Esophagus squamous epithelium (tissue), 5 donors: ENCODE results near the gene TOMM20. TPM values are rescaled to one million over a fixed set of nuclear protein-coding genes. Genes with fewer than 3 reads are reported as not detected.
"Not testable (repeated sequence)": the region's sequence is repeated elsewhere in the genome, so short reads cannot be mapped to it uniquely, and the experiment has no call there.

Experiments used
- DNase-seq: peaks from one replicate; lab custom pipeline; 2025; lab: John Stamatoyannopoulos, UW
- H3K27ac ChIP-seq, 4 donors: fragments of 200-600 bp; sonication (generic); one replicate each; pipeline ENCODE4 v1.5.1; 2016 to 2019; ENCODE audit warnings: mild to moderate bottlenecking in 1 of 4
- H3K27me3 ChIP-seq, 4 donors: fragments of 200-600 bp; sonication (generic); 1 replicate in 3 of 4; 2 replicates in 1 of 4; pipeline versions ENCODE4 v1.5.1 to v1.6.0; 2017 to 2021; ENCODE audit warnings: antibody characterized with exemption in 1 of 4
- H3K36me3 ChIP-seq, 3 donors: fragments of 200-600 bp; sonication (generic); one replicate each; pipeline ENCODE4 v1.5.1; 2016 to 2019
- H3K4me1 ChIP-seq, 3 donors: fragments of 200-600 bp; sonication (generic); one replicate each; pipeline ENCODE4 v1.5.1; 2017 to 2019
- H3K4me3 ChIP-seq, 4 donors: fragments of 200-600 bp; sonication (generic); 1 replicate in 3 of 4; 2 replicates in 1 of 4; pipeline ENCODE4 v1.5.1; 2016 to 2019; ENCODE audit warnings: mild to moderate bottlenecking in 2 of 4, moderate library complexity in 1 of 4
- H3K9me3 ChIP-seq, 3 donors: fragments of 200-600 bp; sonication (generic); one replicate each; pipeline ENCODE4 v1.5.1; 2016 to 2019
- POLR2A ChIP-seq, 4 donors: fragments of 450-650 bp; IDR thresholded peaks; one replicate each; pipeline ENCODE4 v1.6.1; 2017; ENCODE audit warnings: antibody characterized with exemption in 4 of 4, mild to moderate bottlenecking in 4 of 4, moderate library complexity in 3 of 4
- WGBS, 2 donors: methylation state at CpG; one replicate each; pipeline ENCODE4 v1.1.5; 2018; 5-methylcytosine and 5-hydroxymethylcytosine counted together
- intact Hi-C: fragments of 100-400 bp; cut with DNase I; formaldehyde crosslinking; loops from one replicate; pipeline ENCODE4 v1.15.0; 2022
- total RNA-seq, 4 donors: library from RNA; depleted of rRNA; stranded (reverse); fragments of >200 nt; gene quantifications; one replicate each; pipeline ENCODE4 v1.1.0, GENCODE V29; 2016
- TF ChIP-seq, protein P1 (sequence below), 6 experiments: fragments of 450-650 bp in 4 of 6; fragments of 200-600 bp in 2 of 6; sonication (generic) in 2 of 6; IDR thresholded peaks; one replicate each; pipeline ENCODE4 v1.5.1; 2016 to 2019; ENCODE audit warnings: antibody characterized with exemption in 6 of 6, mild to moderate bottlenecking in 4 of 6, moderate library complexity in 4 of 6
- donor health status: DM: yes; HTN: yes; CAD: no.

The TOMM20 gene
- total RNA-seq, 4 donors from 2014 or later, result 36.4 to 117 (median 84.1) TPM

DNA sequence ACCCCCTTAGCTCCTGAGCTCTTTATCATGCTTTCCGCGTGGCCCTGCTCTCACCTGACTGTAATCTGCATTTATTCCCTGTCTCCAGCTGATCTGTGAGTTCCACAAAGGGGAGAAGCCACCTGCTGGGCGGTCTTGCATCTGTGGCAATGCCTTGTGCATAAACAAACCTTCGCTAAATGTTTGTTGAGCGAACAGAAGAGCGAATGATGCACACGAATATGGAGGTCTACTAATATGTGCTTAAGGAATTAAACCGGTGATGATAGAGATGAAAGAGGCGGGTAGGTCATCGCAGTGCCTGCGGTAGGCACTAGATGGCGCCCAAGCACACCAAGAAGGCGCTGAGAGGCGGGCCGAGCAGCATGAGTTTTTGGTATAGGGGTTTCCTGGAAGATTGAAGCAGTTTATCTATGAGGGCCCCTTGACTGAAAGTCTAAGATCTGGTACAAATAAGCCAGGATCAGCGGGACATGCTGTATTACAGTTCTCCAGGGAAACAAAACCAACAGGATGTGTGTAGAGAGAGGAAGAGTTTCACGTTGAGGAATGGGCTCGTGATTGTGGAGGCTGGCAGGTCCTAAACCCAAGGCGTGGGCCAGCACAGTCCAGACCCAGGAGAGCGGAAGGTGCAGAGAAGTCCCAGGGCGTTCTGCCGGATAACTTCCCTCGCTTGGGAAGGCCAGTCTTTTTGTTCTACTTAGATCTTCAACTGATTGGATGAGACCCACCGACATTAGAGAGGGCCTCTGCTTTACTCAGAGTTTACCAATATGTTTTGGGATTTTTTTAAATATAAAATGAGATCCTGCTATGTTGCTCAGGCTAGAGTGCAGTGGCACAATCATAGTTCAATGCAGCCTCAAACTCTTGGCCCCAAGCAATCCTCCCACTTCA lies 34.7 kb downstream of the TOMM20 start:
- H3K36me3 ChIP-seq, result no peaks in the 10 kb centered on the region
- no peaks in the 10 kb centered on the region for H3K27me3 ChIP-seq
- peaks cover 9 to 14% (median 9%) of the 10 kb centered on the region in 3 donors for H3K4me1 ChIP-seq
- no peak overlapping the region for H3K27ac ChIP-seq
- no peak for TF ChIP-seq POLR2A (IDR thresholded peaks at IDR 0.05)
- TF ChIP-seq, protein P1, sequence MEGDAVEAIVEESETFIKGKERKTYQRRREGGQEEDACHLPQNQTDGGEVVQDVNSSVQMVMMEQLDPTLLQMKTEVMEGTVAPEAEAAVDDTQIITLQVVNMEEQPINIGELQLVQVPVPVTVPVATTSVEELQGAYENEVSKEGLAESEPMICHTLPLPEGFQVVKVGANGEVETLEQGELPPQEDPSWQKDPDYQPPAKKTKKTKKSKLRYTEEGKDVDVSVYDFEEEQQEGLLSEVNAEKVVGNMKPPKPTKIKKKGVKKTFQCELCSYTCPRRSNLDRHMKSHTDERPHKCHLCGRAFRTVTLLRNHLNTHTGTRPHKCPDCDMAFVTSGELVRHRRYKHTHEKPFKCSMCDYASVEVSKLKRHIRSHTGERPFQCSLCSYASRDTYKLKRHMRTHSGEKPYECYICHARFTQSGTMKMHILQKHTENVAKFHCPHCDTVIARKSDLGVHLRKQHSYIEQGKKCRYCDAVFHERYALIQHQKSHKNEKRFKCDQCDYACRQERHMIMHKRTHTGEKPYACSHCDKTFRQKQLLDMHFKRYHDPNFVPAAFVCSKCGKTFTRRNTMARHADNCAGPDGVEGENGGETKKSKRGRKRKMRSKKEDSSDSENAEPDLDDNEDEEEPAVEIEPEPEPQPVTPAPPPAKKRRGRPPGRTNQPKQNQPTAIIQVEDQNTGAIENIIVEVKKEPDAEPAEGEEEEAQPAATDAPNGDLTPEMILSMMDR (IDR thresholded peaks at IDR 0.05), result peak; percentile 76 to 93 (median 84)
- DNase-seq, result no peak
- H3K9me3 ChIP-seq, result no peaks in the 10 kb centered on the region
- intact Hi-C loops, result loop anchor here (5.0 kb wide), 1 partner anchor 597 kb away; no protein-coding TSS in a partner anchor
- WGBS, 2 donors, result 28 to 32% methylated on average over 21 to 23 of the region's 24 CpGs
- H3K4me3 ChIP-seq, result peak overlapping the region in 2 of 4 donors; percentile 3 to 33

- WGBS, 2 donors, result 37 to 56% methylated on average over 12 to 14 of the region's 27 CpGs
- H3K27ac ChIP-seq, result no peak overlapping the region
- no peak for DNase-seq
- H3K27me3 ChIP-seq, result no peaks in the 10 kb centered on the region
- H3K4me1 ChIP-seq, result peaks cover 9 to 14% (median 9%) of the 10 kb centered on the region in 3 donors
- intact Hi-C loops, result loop anchor here (5.0 kb wide), 1 partner anchor 596 kb away; no protein-coding TSS in a partner anchor
- peak overlapping the region in 2 of 4 donors; percentile 3 to 33 for H3K4me3 ChIP-seq
- TF ChIP-seq, protein P1 (IDR thresholded peaks at IDR 0.05), result peak in 2 of 6 experiments; percentile 13 to 23
- no peak for TF ChIP-seq POLR2A (IDR thresholded peaks at IDR 0.05)
- H3K9me3 ChIP-seq, result no peaks in the 10 kb centered on the region
- no peaks in the 10 kb centered on the region for H3K36me3 ChIP-seq
Observed at GRCh38 chr1:235093013-235093695, 35.5 kb downstream of the TOMM20 start.

DNA sequence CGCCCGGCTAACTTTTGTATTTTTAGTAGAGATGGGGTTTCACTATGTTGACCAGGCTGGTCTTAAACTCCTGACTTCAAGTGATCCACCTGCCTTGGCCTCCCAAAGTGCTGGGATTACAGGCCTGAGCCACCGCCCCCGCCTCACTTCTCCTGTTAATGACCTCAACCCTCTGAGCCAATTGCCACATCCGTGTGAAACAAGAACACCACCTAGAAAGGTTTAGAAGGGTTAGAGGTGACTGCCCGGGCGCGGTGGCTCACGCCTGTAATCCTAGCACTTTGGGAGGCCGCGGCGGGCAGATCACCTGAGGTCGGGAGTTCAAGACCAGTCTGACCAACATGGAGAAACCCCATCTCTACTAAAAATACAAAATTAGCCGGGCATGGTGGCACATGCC lies 36.2 kb downstream of the TOMM20 start:
- not testable (repeated sequence) for H3K27me3 ChIP-seq, H3K4me3 ChIP-seq, H3K27ac ChIP-seq, H3K36me3 ChIP-seq, H3K9me3 ChIP-seq, DNase-seq
- 95 to 96% methylated on average over 4 to 10 of the region's 14 CpGs for WGBS, 2 donors
- intact Hi-C loops, result loop anchor here (5.0 kb wide), 1 partner anchor 595 kb away; no protein-coding TSS in a partner anchor
- peaks cover 9 to 14% (median 9%) of the 10 kb centered on the region in 3 donors for H3K4me1 ChIP-seq

DNA sequence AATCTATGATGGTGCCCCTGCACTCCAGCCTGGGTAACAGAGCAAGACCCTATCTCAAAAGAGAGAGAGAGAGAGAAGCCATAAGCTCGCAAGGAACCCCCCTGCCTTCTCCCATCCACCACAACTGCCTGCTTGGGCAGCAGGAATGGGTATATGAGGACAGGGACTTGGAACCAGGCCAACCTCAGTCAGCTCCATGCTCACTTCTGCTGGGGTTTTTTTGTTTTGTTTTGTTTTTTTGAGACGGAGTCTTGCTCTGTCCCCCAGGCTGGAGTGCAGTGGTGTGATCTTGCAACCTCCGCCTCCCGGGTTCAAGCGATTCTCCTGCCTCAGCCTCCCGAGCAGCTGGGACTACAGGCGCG lies 36.6 kb downstream of the TOMM20 start:
- DNase-seq, H3K9me3 ChIP-seq, H3K27me3 ChIP-seq, H3K27ac ChIP-seq, H3K4me3 ChIP-seq, H3K36me3 ChIP-seq: not testable (repeated sequence)
- intact Hi-C loops, result loop anchor here (5.0 kb wide), 1 partner anchor 595 kb away; no protein-coding TSS in a partner anchor
- 90 to 100% methylated on average over 6 to 8 of the region's 8 CpGs for whole genome bisulfite sequencing, 2 donors
- peaks cover 9 to 14% (median 9%) of the 10 kb centered on the region in 3 donors for H3K4me1 ChIP-seq

DNA sequence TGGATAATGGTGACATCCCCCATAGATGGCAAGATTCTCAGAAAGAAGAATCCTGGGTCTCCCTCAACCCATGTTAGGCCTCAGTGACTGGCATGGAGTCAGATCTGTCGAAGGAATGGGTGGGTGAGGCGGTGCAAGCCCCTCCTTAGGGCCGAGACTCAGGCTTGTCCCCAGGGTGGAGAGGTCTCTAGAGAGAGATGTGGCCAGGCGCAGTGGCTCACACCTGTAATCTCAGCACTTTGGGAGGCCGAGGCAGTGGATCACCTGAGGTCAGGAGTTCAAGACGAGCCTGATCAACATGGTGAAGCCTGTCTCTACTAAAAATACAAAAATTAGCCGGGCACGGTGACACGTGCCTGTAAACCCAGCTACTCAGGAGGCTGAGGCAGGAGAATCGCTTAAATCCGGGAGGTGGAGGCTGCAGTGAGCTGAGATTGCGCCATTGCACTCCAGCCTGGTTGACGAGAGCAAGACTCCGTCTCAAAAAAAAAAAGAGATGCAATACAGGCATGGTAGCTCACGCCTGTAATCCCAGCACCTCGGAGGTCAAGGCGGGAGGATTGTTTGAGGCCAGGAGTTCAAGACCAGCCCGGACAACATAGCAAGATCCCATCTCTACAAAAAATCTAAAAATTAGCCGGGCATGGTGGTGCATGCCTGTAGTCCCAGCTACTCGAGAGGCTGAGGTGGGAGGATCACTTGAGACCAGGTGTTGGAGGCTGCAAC lies 37.2 kb downstream of the TOMM20 start:
- not testable (repeated sequence) for H3K36me3 ChIP-seq, DNase-seq, H3K9me3 ChIP-seq, H3K27me3 ChIP-seq, H3K4me3 ChIP-seq
- intact Hi-C loops, result loop anchor here (5.0 kb wide), 1 partner anchor 594 kb away; no protein-coding TSS in a partner anchor
- 91 to 92% methylated on average over 17 to 19 of the region's 20 CpGs for WGBS, 2 donors
- peak overlapping the region in 1 of 4 donors; percentile 42 for H3K27ac ChIP-seq
- H3K4me1 ChIP-seq, result peaks cover 9 to 14% (median 9%) of the 10 kb centered on the region in 3 donors

DNA sequence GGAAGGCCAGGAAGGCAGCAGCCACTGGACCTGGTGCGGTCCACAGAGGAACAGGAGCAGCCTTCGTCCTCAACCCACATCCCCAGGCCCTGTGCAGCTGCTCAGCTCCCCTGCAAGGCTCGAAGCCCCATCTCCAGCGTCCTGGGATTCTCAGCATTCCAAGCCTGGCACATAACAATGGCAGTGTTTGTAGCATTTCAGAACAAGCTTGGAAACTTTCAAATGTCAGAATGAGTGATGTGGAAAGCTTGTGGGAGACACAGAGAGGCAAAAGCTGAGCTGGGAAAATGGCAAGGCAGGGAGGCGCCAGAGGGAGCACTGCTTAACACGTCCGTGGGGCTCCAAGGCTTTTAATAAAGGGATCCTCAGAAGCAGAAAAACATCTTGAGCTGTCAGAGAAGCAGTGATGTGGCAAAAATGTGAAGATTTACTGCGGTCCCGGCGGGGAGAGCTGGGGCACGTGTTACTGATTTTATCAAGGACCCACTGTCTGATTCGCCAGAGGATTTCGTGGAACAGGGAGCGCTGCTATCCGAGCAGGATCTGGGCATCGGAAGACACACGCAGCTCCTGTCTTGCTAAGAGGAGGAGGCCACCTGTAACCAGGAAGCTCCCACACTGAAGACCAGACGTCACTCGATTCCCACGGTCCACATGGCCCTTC lies 38.1 kb downstream of the TOMM20 start:
- no peak overlapping the region for H3K4me3 ChIP-seq
- 60 to 78% methylated on average over 11 to 15 of the region's 20 CpGs for WGBS, 2 donors
- H3K36me3 ChIP-seq, result no peaks in the 10 kb centered on the region
- intact Hi-C loops, result loop anchor here (5.0 kb wide), 1 partner anchor 593 kb away; no protein-coding TSS in a partner anchor
- H3K9me3 ChIP-seq, result no peaks in the 10 kb centered on the region
- no peaks in the 10 kb centered on the region for H3K27me3 ChIP-seq
- H3K27ac ChIP-seq, result peak overlapping the region in 2 of 4 donors; percentile 42
- TF ChIP-seq POLR2A (IDR thresholded peaks at IDR 0.05), result no peak
- TF ChIP-seq, protein P1 (IDR thresholded peaks at IDR 0.05), result no peak
- peaks cover 9 to 14% (median 9%) of the 10 kb centered on the region in 3 donors for H3K4me1 ChIP-seq
- no peak for DNase-seq
